ENCODE measurements around the gene UGT1A7.
"Not testable (repeated sequence)": the region's sequence is repeated elsewhere in the genome, so short reads cannot be mapped to it uniquely, and the experiment has no call there.

UGT1A7 gene

GRCh38 chr2:233681521-233682099 lies at the start of gene UGT1A7:
UGT1A7 (plus strand) TSS chr2:233681901; CDS start chr2:233681938, 37 bp downstream.
- no peak for DNase-seq (ENCODE audit: low read depth in 2 of 2)

- not testable (repeated sequence) for DNase-seq (ENCODE audit: low read depth in 2 of 2)
These were observed 45.4 kb upstream of the UGT1A7 start, which contains the start of gene UGT1A10 for GRCh38 chr2:233636306-233636705. UGT1A10 (plus strand) TSS chr2:233636448; CDS start chr2:233636523, 75 bp downstream.

- no peak for DNase-seq (ENCODE audit: low read depth in 2 of 2)
These were observed 42.9 kb upstream of the UGT1A7 start for GRCh38 chr2:233638836-233639235.

GRCh38 chr2:233639860-233640259 lies 41.8 kb upstream of the UGT1A7 start:
- DNase-seq (ENCODE audit: low read depth in 2 of 2) = no peak

GRCh38 chr2:233643128-233643527 lies 38.6 kb upstream of the UGT1A7 start:
- no peak for DNase-seq (ENCODE audit: low read depth in 2 of 2)

GRCh38 chr2:233646033-233646432 lies 35.7 kb upstream of the UGT1A7 start:
- not testable (repeated sequence) for DNase-seq (ENCODE audit: low read depth in 2 of 2)

- DNase-seq (ENCODE audit: low read depth in 2 of 2) = no peak
These were observed 30.7 kb upstream of the UGT1A7 start for GRCh38 chr2:233650981-233651380.

GRCh38 chr2:233651430-233651829 lies 30.3 kb upstream of the UGT1A7 start:
- DNase-seq (ENCODE audit: low read depth in 2 of 2) = no peak

GRCh38 chr2:233654501-233654900 lies 27.2 kb upstream of the UGT1A7 start:
- DNase-seq (ENCODE audit: low read depth in 2 of 2) = no peak

- no peak for DNase-seq (ENCODE audit: low read depth in 2 of 2)
These were observed 26.7 kb upstream of the UGT1A7 start for GRCh38 chr2:233655043-233655442.

GRCh38 chr2:233655943-233656342 lies 25.8 kb upstream of the UGT1A7 start:
- DNase-seq (ENCODE audit: low read depth in 2 of 2) = not testable (repeated sequence)

GRCh38 chr2:233656443-233656842 lies 25.3 kb upstream of the UGT1A7 start:
- DNase-seq (ENCODE audit: low read depth in 2 of 2) = no peak

GRCh38 chr2:233658610-233659009 lies 23.1 kb upstream of the UGT1A7 start:
- no peak for DNase-seq (ENCODE audit: low read depth in 2 of 2)

- DNase-seq (ENCODE audit: low read depth in 2 of 2) = no peak
These were observed 17.8 kb upstream of the UGT1A7 start for GRCh38 chr2:233663911-233664310.

- no peak for DNase-seq (ENCODE audit: low read depth in 2 of 2)
These were observed 13.0 kb upstream of the UGT1A7 start for GRCh38 chr2:233668605-233669260.

GRCh38 chr2:233671290-233672161 lies 10.2 kb upstream of the UGT1A7 start, which contains the start of gene UGT1A9:
UGT1A9 (plus strand) TSS chr2:233671898; CDS start chr2:233671935, 37 bp downstream.
- DNase-seq (ENCODE audit: low read depth in 2 of 2) = no peak

GRCh38 chr2:233672886-233673285 lies 8.8 kb upstream of the UGT1A7 start:
- DNase-seq (ENCODE audit: low read depth in 2 of 2) = no peak

- no peak for DNase-seq (ENCODE audit: low read depth in 2 of 2)
These were observed 7.8 kb upstream of the UGT1A7 start for GRCh38 chr2:233673896-233674295.

- no peak for DNase-seq (ENCODE audit: low read depth in 2 of 2)
These were observed 7.4 kb upstream of the UGT1A7 start for GRCh38 chr2:233674314-233674713.

GRCh38 chr2:233674995-233675394 lies 6.7 kb upstream of the UGT1A7 start:
- no peak for DNase-seq (ENCODE audit: low read depth in 2 of 2)

- DNase-seq (ENCODE audit: low read depth in 2 of 2) = no peak
These were observed 5.7 kb upstream of the UGT1A7 start for GRCh38 chr2:233676046-233676445.

GRCh38 chr2:233679196-233679595 lies 2.5 kb upstream of the UGT1A7 start:
- no peak for DNase-seq (ENCODE audit: low read depth in 2 of 2)

All from stimulated activated CD4-positive, alpha-beta T cell treated with anti-CD3 and anti-CD28 coated beads, Interleukin-12 subunit alpha, Interleukin-12 subunit beta, amount 100 ng/mL, for 24 hours (primary cell).